Neural progenitor cell (in vitro differentiated cells): ENCODE data around the gene GSE1.

Experiments
- CTCF ChIP-seq: fragments of 200-600 bp; sonication (generic); IDR thresholded peaks from 2 replicates; pipeline ENCODE4 v1.5.1; 2017; ENCODE audit warnings: antibody characterized with exemption, mild to moderate bottlenecking
- EZH2 ChIP-seq: fragments of 200-600 bp; sonication (generic); IDR thresholded peaks from 2 replicates; pipeline ENCODE4 v1.6.1; 2017; ENCODE audit warnings: antibody characterized with exemption, mild to moderate bottlenecking, moderate library complexity

- TF ChIP-seq CTCF (no peak), EZH2 (no peak)
Measured at GRCh38 chr16:85667841-85668413, 54.8 kb downstream of the GSE1 start.
